Ishikawa (cell line): ENCODE measurements around the gene GRID1.

ENCODE experiments used
- CEBPB ChIP-seq: IDR thresholded peaks from 2 replicates; pipeline ENCODE4 v1.6.1; 2012
- CREB1 ChIP-seq: IDR thresholded peaks from 2 replicates; pipeline ENCODE4 v1.6.1; 2012; ENCODE audit warnings: low read depth
- EGR1 ChIP-seq: IDR thresholded peaks from 2 replicates; pipeline ENCODE4 v1.6.1; 2012
- EP300 ChIP-seq: IDR thresholded peaks from 2 replicates; pipeline ENCODE4 v1.6.1; 2012; ENCODE audit warnings: borderline replicate concordance
- FOXM1 ChIP-seq: IDR thresholded peaks from 2 replicates; pipeline ENCODE4 v1.6.1; 2012; ENCODE audit warnings: low read depth, borderline replicate concordance
- NFIC ChIP-seq: IDR thresholded peaks from 2 replicates; pipeline ENCODE4 v1.6.1; 2012
- RAD21 ChIP-seq: IDR thresholded peaks from 2 replicates; pipeline ENCODE4 v1.6.1; 2012; ENCODE audit warnings: low read depth
- TAF1 ChIP-seq: IDR thresholded peaks from 2 replicates; pipeline ENCODE4 v1.6.1; 2012; ENCODE audit warnings: low read depth, mild to moderate bottlenecking
- TCF12 ChIP-seq: IDR thresholded peaks from 2 replicates; pipeline ENCODE4 v1.6.1; 2012; ENCODE audit warnings: low read depth
- TEAD4 ChIP-seq: IDR thresholded peaks from 2 replicates; pipeline ENCODE4 v1.6.1; 2012
- YY1 ChIP-seq: IDR thresholded peaks from 2 replicates; pipeline ENCODE4 v1.6.1; 2012; ENCODE audit warnings: low read depth
- ZBTB7A ChIP-seq: IDR thresholded peaks from 2 replicates; pipeline ENCODE4 v1.6.1; 2012; ENCODE audit warnings: low read depth
- TF ChIP-seq, protein P1 (sequence below): IDR thresholded peaks from 2 replicates; pipeline ENCODE4 v1.6.1; 2012
- TF ChIP-seq, protein P2 (sequence below): IDR thresholded peaks from 2 replicates; pipeline ENCODE4 v1.6.1; 2012
- TF ChIP-seq, protein P3 (sequence below): IDR thresholded peaks from 2 replicates; pipeline ENCODE4 v1.6.1; 2012; ENCODE audit warnings: low read depth, mild to moderate bottlenecking

The GRID1 gene

DNA sequence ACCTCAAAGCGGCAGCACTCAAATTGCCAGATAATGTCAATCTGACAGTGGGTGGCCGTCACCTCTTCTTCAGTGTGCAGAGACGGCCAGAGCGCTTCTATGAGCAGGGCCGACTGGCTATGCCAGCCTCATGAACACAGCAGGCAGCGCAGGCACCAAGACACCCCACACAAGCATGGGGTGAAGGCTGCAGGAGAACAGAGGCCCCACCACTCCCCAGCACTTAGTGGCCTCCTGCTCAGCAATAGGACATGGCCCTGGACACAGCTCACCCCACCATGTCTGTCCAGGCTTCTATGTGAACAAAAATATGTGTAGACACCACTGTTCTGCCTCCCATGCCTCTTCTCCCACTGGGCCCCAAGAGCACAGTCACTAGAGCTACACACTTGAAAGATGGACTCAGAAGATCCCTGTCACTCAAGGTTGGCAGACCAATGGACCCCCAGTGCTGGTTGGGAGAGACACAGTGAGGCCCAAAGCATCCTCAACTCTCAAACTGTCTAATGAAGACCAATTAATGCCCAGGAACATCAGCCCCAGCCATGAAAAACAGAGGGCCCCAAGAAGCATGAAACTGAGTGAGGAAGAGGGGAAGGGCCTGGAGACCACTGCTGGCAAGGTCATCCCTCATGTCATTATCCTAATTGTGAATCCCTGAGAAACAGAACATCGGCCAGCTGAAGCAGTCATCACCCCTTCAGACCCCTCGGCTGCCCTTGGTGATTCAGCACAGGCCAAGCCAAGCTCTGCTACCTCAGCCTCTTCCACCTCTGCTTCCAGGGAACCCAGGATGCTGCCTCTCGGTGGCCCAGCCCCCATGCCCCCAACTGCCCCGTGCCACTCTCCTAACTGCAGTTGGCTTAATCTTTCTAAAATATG is 77.7 kb downstream of the GRID1 start:
- TF ChIP-seq, protein P1, sequence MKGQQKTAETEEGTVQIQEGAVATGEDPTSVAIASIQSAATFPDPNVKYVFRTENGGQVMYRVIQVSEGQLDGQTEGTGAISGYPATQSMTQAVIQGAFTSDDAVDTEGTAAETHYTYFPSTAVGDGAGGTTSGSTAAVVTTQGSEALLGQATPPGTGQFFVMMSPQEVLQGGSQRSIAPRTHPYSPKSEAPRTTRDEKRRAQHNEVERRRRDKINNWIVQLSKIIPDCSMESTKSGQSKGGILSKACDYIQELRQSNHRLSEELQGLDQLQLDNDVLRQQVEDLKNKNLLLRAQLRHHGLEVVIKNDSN: no peak
- TF ChIP-seq RAD21 (no peak), TEAD4 (no peak), EGR1 (no peak), ZBTB7A (no peak), CEBPB (no peak), YY1 (no peak), TCF12 (no peak), EP300 (no peak), TAF1 (no peak)
- TF ChIP-seq, protein P2, sequence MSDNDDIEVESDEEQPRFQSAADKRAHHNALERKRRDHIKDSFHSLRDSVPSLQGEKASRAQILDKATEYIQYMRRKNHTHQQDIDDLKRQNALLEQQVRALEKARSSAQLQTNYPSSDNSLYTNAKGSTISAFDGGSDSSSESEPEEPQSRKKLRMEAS: no peak

DNA sequence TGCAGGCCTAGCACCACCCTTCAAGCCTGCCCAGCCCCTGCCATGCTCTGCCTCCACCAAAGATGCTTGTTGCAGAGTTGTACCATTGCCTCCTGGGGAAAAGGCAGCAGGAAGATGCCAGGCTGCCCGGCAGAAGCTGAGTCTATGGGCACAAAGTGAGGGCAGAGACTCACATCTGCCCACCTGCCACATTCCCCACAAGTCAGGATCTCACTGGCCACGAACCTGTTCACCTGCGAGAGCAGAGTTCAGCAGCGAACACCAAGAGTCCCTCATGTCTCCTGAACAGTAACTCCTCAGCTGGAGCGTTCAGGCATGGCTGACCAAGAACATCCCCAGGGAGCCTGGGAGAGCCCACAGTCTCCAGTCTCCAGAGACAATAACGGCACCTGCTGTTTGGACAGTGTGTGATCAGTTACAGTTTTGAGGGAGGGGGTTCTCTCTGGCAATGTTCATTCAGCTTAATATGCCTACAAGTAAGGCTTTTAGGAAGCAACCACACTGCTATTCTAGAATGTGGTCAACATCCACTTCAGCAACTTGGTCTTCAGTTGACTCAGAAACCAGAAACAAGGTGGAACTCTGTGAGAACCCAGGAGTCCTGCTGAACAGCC is 78.5 kb downstream of the GRID1 start:
- TF ChIP-seq CREB1: no peak
- no peak for TF ChIP-seq FOXM1
- no peak for TF ChIP-seq TAF1
- TF ChIP-seq EP300: no peak
- TF ChIP-seq, protein P3, sequence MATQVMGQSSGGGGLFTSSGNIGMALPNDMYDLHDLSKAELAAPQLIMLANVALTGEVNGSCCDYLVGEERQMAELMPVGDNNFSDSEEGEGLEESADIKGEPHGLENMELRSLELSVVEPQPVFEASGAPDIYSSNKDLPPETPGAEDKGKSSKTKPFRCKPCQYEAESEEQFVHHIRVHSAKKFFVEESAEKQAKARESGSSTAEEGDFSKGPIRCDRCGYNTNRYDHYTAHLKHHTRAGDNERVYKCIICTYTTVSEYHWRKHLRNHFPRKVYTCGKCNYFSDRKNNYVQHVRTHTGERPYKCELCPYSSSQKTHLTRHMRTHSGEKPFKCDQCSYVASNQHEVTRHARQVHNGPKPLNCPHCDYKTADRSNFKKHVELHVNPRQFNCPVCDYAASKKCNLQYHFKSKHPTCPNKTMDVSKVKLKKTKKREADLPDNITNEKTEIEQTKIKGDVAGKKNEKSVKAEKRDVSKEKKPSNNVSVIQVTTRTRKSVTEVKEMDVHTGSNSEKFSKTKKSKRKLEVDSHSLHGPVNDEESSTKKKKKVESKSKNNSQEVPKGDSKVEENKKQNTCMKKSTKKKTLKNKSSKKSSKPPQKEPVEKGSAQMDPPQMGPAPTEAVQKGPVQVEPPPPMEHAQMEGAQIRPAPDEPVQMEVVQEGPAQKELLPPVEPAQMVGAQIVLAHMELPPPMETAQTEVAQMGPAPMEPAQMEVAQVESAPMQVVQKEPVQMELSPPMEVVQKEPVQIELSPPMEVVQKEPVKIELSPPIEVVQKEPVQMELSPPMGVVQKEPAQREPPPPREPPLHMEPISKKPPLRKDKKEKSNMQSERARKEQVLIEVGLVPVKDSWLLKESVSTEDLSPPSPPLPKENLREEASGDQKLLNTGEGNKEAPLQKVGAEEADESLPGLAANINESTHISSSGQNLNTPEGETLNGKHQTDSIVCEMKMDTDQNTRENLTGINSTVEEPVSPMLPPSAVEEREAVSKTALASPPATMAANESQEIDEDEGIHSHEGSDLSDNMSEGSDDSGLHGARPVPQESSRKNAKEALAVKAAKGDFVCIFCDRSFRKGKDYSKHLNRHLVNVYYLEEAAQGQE: no peak
- TF ChIP-seq RAD21: no peak
- no peak for TF ChIP-seq NFIC
- no peak for TF ChIP-seq TEAD4
- no peak for TF ChIP-seq CEBPB

DNA sequence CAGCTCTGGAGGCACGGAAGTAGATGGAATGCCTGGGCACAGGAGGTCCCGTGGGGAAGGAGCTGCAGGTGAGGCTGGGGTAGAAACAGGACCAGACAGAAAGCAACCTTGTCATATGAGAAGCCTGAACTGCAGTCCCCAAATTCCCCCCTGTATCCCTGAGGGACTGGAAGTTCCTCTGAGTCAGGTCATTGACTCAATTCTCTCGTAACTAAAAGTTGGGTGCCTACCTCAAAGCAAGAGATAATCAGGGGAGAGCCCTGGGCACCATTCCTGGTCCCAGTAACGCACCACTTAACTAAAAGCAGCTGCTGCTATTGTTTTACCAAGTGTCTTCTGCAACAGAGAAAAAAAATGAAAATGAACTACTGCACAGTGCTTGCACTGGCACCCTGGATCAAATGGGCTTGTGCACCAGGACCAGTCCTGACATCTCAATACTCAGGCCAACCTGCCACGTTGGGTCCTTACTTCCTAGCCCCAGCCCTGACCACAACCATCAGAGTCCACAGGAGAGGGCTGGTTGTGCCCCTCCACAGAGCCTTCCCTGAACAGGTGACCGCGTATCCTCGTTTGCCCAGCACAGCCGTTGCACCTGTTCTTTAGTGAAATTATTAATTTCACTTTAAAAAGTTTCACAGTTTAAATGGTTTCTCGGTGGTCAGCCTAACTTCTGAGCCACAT is 79.3 kb downstream of the GRID1 start:
- TF ChIP-seq RAD21: no peak
- no peak for TF ChIP-seq TCF12
- TF ChIP-seq TAF1: no peak
- TF ChIP-seq, protein P1: no peak
- no peak for TF ChIP-seq CEBPB
- TF ChIP-seq, protein P3: no peak
- no peak for TF ChIP-seq YY1
- TF ChIP-seq NFIC: no peak
- no peak for TF ChIP-seq EGR1
- no peak for TF ChIP-seq TEAD4

DNA sequence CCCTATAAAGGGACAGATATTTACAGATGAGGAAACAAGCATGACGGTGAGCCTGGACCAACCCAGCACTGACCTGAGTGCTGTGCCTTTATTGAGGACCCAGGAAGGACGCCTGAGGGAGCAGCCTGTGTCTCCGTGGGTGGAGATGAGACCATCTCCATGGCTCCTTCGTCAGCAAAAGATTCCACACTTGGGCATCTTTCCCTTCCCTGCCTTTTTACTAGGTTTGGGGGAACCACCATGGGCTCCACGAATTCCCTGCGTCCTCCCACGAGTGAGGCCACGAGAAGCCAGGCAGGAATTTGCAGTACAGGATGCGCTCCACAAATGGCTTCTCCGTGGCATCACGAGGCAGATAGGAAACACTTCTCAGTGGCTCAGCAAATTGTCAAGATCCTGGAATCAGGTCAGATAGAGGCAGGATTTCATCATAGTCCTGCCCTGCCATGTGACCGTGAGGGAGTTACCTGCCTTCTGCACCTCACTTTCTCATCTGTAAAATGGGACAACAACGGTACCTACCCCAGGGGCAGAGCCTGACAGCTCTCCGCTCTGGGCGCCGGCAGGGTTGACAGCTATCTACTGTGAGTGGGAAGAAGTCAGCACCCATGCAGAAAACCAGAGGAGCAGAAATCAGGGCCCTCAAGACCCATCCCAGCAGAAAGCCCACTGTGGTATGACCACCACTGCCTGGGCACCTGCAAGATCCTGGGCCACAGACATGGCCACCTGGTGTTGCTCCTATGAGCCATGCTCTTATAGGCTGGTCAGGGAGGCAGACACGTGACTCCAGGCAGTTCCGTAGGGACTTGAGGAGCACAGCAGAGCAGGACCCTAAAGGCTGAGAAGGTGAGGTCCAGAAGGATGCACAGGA is 80.1 kb downstream of the GRID1 start:
- TF ChIP-seq EP300: no peak
- TF ChIP-seq, protein P2: no peak
- TF ChIP-seq, protein P1: peak; percentile 34; the same call in 1 of the 2 replicates
